HepG2 (cell line): ENCODE results near the gene POLR3H. TPM values are rescaled to one million over a fixed set of nuclear protein-coding genes. Genes with fewer than 3 reads are reported as not detected.
A peak's percentile ranks its signal among the peaks of the same experiment; 100 is the strongest.

Experiments
- ADNP ChIP-seq: sonication (generic); formaldehyde crosslinking; IDR thresholded peaks from 2 replicates; pipeline ENCODE4 v1.4.0; 2020; ENCODE audit warnings: missing genetic modification reagents
- ARID2 ChIP-seq: sonication (generic); formaldehyde crosslinking; IDR thresholded peaks from 2 replicates; pipeline ENCODE4 v1.8.1; 2022; ENCODE audit warnings: mild to moderate bottlenecking, missing genetic modification reagents, borderline replicate concordance
- ARNTL ChIP-seq: sonication (generic); formaldehyde crosslinking; IDR thresholded peaks from 2 replicates; pipeline ENCODE4 v1.4.0; 2020; ENCODE audit warnings: mild to moderate bottlenecking, missing genetic modification reagents
- EEA1 ChIP-seq: sonication (generic); formaldehyde crosslinking; IDR thresholded peaks from 2 replicates; pipeline ENCODE4 v1.5.1; 2020; ENCODE audit warnings: mild to moderate bottlenecking, missing genetic modification reagents, borderline replicate concordance
- EP300 ChIP-seq, 3 experiments: sonication (generic) in 1 of 3; formaldehyde crosslinking in 1 of 3; IDR thresholded peaks; 2 replicates each; pipeline versions ENCODE4 v1.5.1 to v1.6.1; 2011 to 2020; ENCODE audit warnings: low read depth in 2 of 3, low read length in 2 of 3, borderline replicate concordance in 1 of 3, improper control_type of control experiment in 1 of 3, mild to moderate bottlenecking in 1 of 3, missing genetic modification reagents in 1 of 3, moderate library complexity in 1 of 3
- HNF1A ChIP-seq, 2 experiments: sonication (generic) in 1 of 2; formaldehyde crosslinking in 1 of 2; IDR thresholded peaks; 2 replicates each; pipeline versions ENCODE4 v1.4.0 to v1.6.1; 2016 to 2020; ENCODE audit warnings: borderline replicate concordance in 1 of 2, low read depth in 1 of 2, mild to moderate bottlenecking in 1 of 2, missing genetic modification reagents in 1 of 2
- HNF1B ChIP-seq: sonication (generic); formaldehyde crosslinking; IDR thresholded peaks from 2 replicates; pipeline ENCODE4 v1.5.1; 2020; ENCODE audit warnings: mild to moderate bottlenecking, moderate library complexity, missing genetic modification reagents
- KDM1A ChIP-seq: IDR thresholded peaks from 2 replicates; pipeline ENCODE4 v1.6.1; 2016; ENCODE audit warnings: missing compliant biosample characterization
- MTF2 ChIP-seq: sonication (generic); formaldehyde crosslinking; IDR thresholded peaks from 2 replicates; pipeline ENCODE4 v1.5.0; 2020; ENCODE audit warnings: missing genetic modification reagents, borderline replicate concordance
- NAIF1 ChIP-seq: sonication (generic); formaldehyde crosslinking; IDR thresholded peaks from 2 replicates; pipeline ENCODE4 v1.5.0; 2020; ENCODE audit warnings: mild to moderate bottlenecking, missing genetic modification reagents, borderline replicate concordance
- SAFB2 ChIP-seq: sonication (generic); formaldehyde crosslinking; IDR thresholded peaks from 2 replicates; pipeline ENCODE4 v1.5.1; 2020; ENCODE audit warnings: missing genetic modification reagents, low read depth, mild to moderate bottlenecking, borderline replicate concordance
- SNAPC2 ChIP-seq: sonication (generic); formaldehyde crosslinking; IDR thresholded peaks from 2 replicates; pipeline ENCODE4 v1.8.1; 2022; ENCODE audit warnings: mild to moderate bottlenecking, missing genetic modification reagents
- SP2 ChIP-seq: sonication (generic); formaldehyde crosslinking; IDR thresholded peaks from 2 replicates; pipeline ENCODE4 v1.5.1; 2020; ENCODE audit warnings: mild to moderate bottlenecking, missing genetic modification reagents
- ZBTB20 ChIP-seq: sonication (generic); formaldehyde crosslinking; IDR thresholded peaks from 2 replicates; pipeline ENCODE4 v1.8.1; 2023; ENCODE audit warnings: missing genetic modification reagents, low read depth, mild to moderate bottlenecking, borderline replicate concordance
- ZBTB7B ChIP-seq: sonication (generic); formaldehyde crosslinking; IDR thresholded peaks from 2 replicates; pipeline ENCODE4 v1.4.0; 2020; ENCODE audit warnings: missing genetic modification reagents
- ZNF224 ChIP-seq: sonication (generic); formaldehyde crosslinking; IDR thresholded peaks from 2 replicates; pipeline ENCODE4 v1.5.0; 2020; ENCODE audit warnings: mild to moderate bottlenecking, missing genetic modification reagents
- ZNF264 ChIP-seq: sonication (generic); formaldehyde crosslinking; IDR thresholded peaks from 2 replicates; pipeline ENCODE4 v1.4.0; 2020; ENCODE audit warnings: missing genetic modification reagents
- ZNF547 ChIP-seq: sonication (generic); formaldehyde crosslinking; IDR thresholded peaks from 2 replicates; pipeline ENCODE4 v1.5.1; 2020; ENCODE audit warnings: mild to moderate bottlenecking, missing genetic modification reagents
- ZNF552 ChIP-seq: sonication (generic); formaldehyde crosslinking; IDR thresholded peaks from 2 replicates; pipeline ENCODE4 v1.9.0; 2022; ENCODE audit warnings: missing genetic modification reagents, mild to moderate bottlenecking, borderline replicate concordance
- ZNF713 ChIP-seq: sonication (generic); formaldehyde crosslinking; IDR thresholded peaks from 2 replicates; pipeline ENCODE4 v1.4.0; 2020; ENCODE audit warnings: mild to moderate bottlenecking, missing genetic modification reagents
- ZNF878 ChIP-seq: sonication (generic); formaldehyde crosslinking; IDR thresholded peaks from 2 replicates; pipeline ENCODE4 v1.8.1; 2023; ENCODE audit warnings: mild to moderate bottlenecking, missing genetic modification reagents, moderate library complexity
- ZSCAN20 ChIP-seq: sonication (generic); formaldehyde crosslinking; IDR thresholded peaks from 2 replicates; pipeline ENCODE4 v1.4.0; 2020; ENCODE audit warnings: missing genetic modification reagents, mild to moderate bottlenecking, borderline replicate concordance
- ZSCAN29 ChIP-seq: sonication (generic); formaldehyde crosslinking; conservative IDR thresholded peaks from 2 replicates; pipeline ENCODE4 v1.4.0; 2020; ENCODE audit warnings: mild to moderate bottlenecking, missing genetic modification reagents
- polyA plus RNA-seq, 8 experiments: library from polyadenylated mRNA; depleted of rRNA in 3 of 8; stranded (reverse) in 7 of 8; unstranded in 1 of 8; fragments of >200 nt; fragmentation: Illumina TruSeq in 4 of 8; extraction: Trizol in 4 of 8; gene quantifications; 2 replicates each; pipeline versions ENCODE4 v1.2.1 to v1.2.3, GENCODE V29; 2011 to 2016; ENCODE audit warnings: low read depth in 4 of 8, missing spikeins in 1 of 8, mixed read lengths in 1 of 8; ENCODE audit not compliant: insufficient read depth in 1 of 8
- total RNA-seq, 5 experiments: library from RNA; depleted of rRNA; stranded (reverse); fragments of >200 nt; fragmentation: Illumina TruSeq; extraction: Trizol; gene quantifications; 2 replicates each; pipeline ENCODE4 v1.2.3, GENCODE V29; 2016; ENCODE audit warnings: low read depth in 1 of 5

POLR3H gene
- total and polyA plus RNA-seq, 2 of the 13 experiments (the other 11 are each of a cell fraction or from before 2014, with no cell fraction given) = 10.3 to 28.6 TPM

GRCh38 chr22:41543854-41544670, at the start of gene POLR3H (continued):
- no peak for TF ChIP-seq HNF1A (IDR thresholded peaks at IDR 0.05; ENCODE audit: low read depth)
- no peak for TF ChIP-seq HNF1A (CRISPR knock-in tag; IDR thresholded peaks at IDR 0.05; ENCODE audit: borderline replicate concordance)
- TF ChIP-seq EEA1 (CRISPR knock-in tag) = peak; percentile 79
- no peak for TF ChIP-seq ZNF547
- TF ChIP-seq ZNF552 = no peak
- TF ChIP-seq KDM1A (CRISPR knock-in tag) = no peak
- TF ChIP-seq ZBTB7B (CRISPR knock-in tag) = peak; percentile 21; the same call in 1 of the 2 replicates
- TF ChIP-seq ZSCAN20 = no peak; the same call in 1 of the 2 replicates
- TF ChIP-seq MTF2 = no peak; the same call in 1 of the 2 replicates
- TF ChIP-seq ZNF878 (CRISPR knock-in tag) = no peak
- no peak for TF ChIP-seq ZNF264 (CRISPR knock-in tag)
- TF ChIP-seq ZBTB20 (CRISPR knock-in tag) = no peak
- TF ChIP-seq ZNF713 (CRISPR knock-in tag) = no peak; the same call in 1 of the 2 replicates
- TF ChIP-seq ADNP = no peak
- TF ChIP-seq ARID2 (CRISPR knock-in tag) = 0 out of 2 replicates have a peak, but pooled peaks have one; percentile 10
- 0 out of 2 replicates have a peak, but pooled peaks have one; percentile 59 for TF ChIP-seq SNAPC2 (CRISPR knock-in tag)
- peak; percentile 85 for TF ChIP-seq SAFB2 (CRISPR knock-in tag)
- TF ChIP-seq ARNTL (CRISPR knock-in tag) = no peak
- TF ChIP-seq EP300 (IDR thresholded peaks at IDR 0.05; ENCODE audit: low read depth in 2 of 2, low read length in 2 of 2) = peak in 1 of 2 experiments; percentile 48; a peak in 1 of 4 replicates
- no peak for TF ChIP-seq EP300 (CRISPR knock-in tag; IDR thresholded peaks at IDR 0.05; ENCODE audit: borderline replicate concordance)
- TF ChIP-seq ZNF224 (CRISPR knock-in tag) = peak; percentile 72; the same call in 1 of the 2 replicates
- TF ChIP-seq SP2 = peak; percentile 41; the same call in 1 of the 2 replicates
- no peak for TF ChIP-seq NAIF1 (CRISPR knock-in tag)
- TF ChIP-seq ZSCAN29 = no peak
- 0 out of 2 replicates have a peak, but pooled peaks have one; percentile 17 for TF ChIP-seq HNF1B (CRISPR knock-in tag)
